ENCODE measurements around the gene MICAL3. TPM values are rescaled to one million over a fixed set of nuclear protein-coding genes. Genes with fewer than 3 reads are reported as not detected.

MICAL3 gene
- polyA plus RNA-seq, 1 of the 3 experiments (the other 2 are of a cell fraction) = 83.1 TPM

DNA sequence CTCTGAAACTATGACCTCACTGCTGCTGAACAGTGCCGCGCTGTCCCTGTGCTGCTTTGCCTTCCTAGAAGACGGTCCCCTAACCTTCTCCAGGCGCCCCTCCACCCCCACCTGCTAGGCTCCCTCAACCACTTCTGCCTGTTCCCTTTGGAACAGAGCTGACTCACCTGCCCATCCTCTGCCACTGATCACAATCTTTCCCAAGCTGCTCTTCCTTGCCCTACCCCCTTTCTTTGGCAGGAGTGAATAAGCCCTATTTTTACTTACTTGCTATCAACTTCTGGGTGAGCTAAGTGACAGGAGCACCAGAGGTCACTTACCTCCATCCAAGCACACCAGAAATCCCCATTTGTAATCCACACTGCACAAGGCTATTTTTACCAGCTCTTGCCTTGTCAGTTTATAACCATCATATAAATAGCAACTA, 134.1 kb downstream of the MICAL3 start:
- CTCF ChIA-PET = interaction anchor here (1.1 to 6.1 kb wide), 7 partner anchors 13 to 186 kb away, joined by 3 to 112 read pairs (median 7); partner anchors contain the start of genes MICAL3 and PEX26
- H3K4me2 ChIP-seq = no peak overlapping the region

DNA sequence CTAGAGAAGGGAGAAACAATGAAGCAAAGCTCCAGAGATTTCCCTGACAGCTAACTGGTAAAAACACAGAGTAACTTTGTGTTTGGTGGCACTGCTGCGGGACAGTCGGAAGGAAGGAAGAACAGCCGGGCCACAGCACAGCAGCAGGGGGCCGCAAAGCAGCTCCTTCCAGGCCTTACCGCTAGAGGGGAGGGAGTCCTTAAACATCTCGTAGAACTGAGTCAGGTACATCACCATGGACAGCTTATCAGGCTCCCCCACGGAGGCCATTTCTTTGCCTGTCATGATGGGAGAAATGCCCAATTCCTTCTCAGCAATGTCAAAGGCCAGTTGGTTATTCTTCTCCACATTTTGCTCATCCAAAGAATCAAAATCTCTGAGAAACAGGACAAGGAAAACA, 135.5 kb downstream of the MICAL3 start:
- no peaks in the 10 kb centered on the region for H3K9me2 ChIP-seq
- 94% methylated on average over 7 of the region's 7 CpGs for WGBS (ENCODE audit: low lambda C conversion rate)
- TF ChIP-seq NFIC (IDR thresholded peaks at IDR 0.05; ENCODE audit: borderline replicate concordance) (no peak), EZH2phosphoT487 (IDR thresholded peaks at IDR 0.05; ENCODE audit: borderline replicate concordance, low read depth) (no peak), TAF1 (IDR thresholded peaks at IDR 0.05; ENCODE audit: borderline replicate concordance, low read depth, low read length) (no peak), FOSL2 (IDR thresholded peaks at IDR 0.05; ENCODE audit: borderline replicate concordance, low read depth) (no peak), RAD21 (IDR thresholded peaks at IDR 0.05; ENCODE audit: low read length) (no peak), SMC3 (IDR thresholded peaks at IDR 0.05; ENCODE audit: low read depth, low read length) (no peak)
- TF ChIP-seq, protein P1, sequence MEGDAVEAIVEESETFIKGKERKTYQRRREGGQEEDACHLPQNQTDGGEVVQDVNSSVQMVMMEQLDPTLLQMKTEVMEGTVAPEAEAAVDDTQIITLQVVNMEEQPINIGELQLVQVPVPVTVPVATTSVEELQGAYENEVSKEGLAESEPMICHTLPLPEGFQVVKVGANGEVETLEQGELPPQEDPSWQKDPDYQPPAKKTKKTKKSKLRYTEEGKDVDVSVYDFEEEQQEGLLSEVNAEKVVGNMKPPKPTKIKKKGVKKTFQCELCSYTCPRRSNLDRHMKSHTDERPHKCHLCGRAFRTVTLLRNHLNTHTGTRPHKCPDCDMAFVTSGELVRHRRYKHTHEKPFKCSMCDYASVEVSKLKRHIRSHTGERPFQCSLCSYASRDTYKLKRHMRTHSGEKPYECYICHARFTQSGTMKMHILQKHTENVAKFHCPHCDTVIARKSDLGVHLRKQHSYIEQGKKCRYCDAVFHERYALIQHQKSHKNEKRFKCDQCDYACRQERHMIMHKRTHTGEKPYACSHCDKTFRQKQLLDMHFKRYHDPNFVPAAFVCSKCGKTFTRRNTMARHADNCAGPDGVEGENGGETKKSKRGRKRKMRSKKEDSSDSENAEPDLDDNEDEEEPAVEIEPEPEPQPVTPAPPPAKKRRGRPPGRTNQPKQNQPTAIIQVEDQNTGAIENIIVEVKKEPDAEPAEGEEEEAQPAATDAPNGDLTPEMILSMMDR (IDR thresholded peaks at IDR 0.05) = no peak
- peaks cover 7% of the 10 kb centered on the region; the same call in 1 of the 2 replicates for H4K20me1 ChIP-seq (ENCODE audit: insufficient read depth)
- H2AFZ ChIP-seq (ENCODE audit: low read depth) = no peak overlapping the region
- H3K79me2 ChIP-seq (ENCODE audit: insufficient read depth) = no peaks in the 10 kb centered on the region
- DNase-seq = no peak
- H3K4me3 ChIP-seq (ENCODE audit: low read depth in 2 of 2, low read length in 1 of 2) = no peak overlapping the region
- CTCF ChIA-PET = interaction anchor here (0.8 to 6.1 kb wide), 2 partner anchors 11 to 59 kb away, joined by 5 to 112 read pairs; no protein-coding TSS in a partner anchor
- H3F3A ChIP-seq (replicated peaks; ENCODE audit: insufficient read depth) = no peaks in the 10 kb centered on the region
- no peak overlapping the region for H3K27ac ChIP-seq (ENCODE audit: low read depth in 2 of 2, low read length in 1 of 2)
- POLR2A ChIA-PET = no interaction called here
- H3K36me3 ChIP-seq (replicated peaks in 1 of 2; ENCODE audit: control insufficient read depth in 1 of 2, insufficient read depth in 2 of 2, low read length in 1 of 2) = peaks cover 27 to 86% of the 10 kb centered on the region in 2 experiments
- H3K9ac ChIP-seq = no peak overlapping the region
- no peaks in the 10 kb centered on the region for H3K9me3 ChIP-seq
- peaks cover 8 to 9% of the 10 kb centered on the region in 2 experiments; a peak in 3 of 4 replicates for H3K4me1 ChIP-seq (ENCODE audit: control insufficient read depth in 1 of 2, insufficient read depth in 2 of 2, low read depth in 1 of 2, low read length in 1 of 2)
- no peaks in the 10 kb centered on the region for H3K27me3 ChIP-seq (ENCODE audit: insufficient read depth)
- H3K4me2 ChIP-seq = no peak overlapping the region

More for the DNA sequence above, 134.1 kb downstream of the MICAL3 start:
- Histone ChIP-seq H3K9me2 (no peaks in the 10 kb centered on the region), H3K9ac (no peak overlapping the region), H3K36me3 (replicated peaks in 1 of 2; ENCODE audit: control insufficient read depth in 1 of 2, insufficient read depth in 2 of 2, low read length in 1 of 2) (peaks cover 38 to 80% of the 10 kb centered on the region in 2 experiments), H3K9me3 (no peaks in the 10 kb centered on the region), H3K4me3 (ENCODE audit: low read depth in 2 of 2, low read length in 1 of 2) (no peak overlapping the region), H3K27ac (ENCODE audit: low read depth in 2 of 2, low read length in 1 of 2) (no peak overlapping the region), H4K20me1 (ENCODE audit: insufficient read depth) (peaks cover 7% of the 10 kb centered on the region; the same call in 1 of the 2 replicates), H3K27me3 (ENCODE audit: insufficient read depth) (no peaks in the 10 kb centered on the region), H2AFZ (ENCODE audit: low read depth) (no peak overlapping the region), H3F3A (replicated peaks; ENCODE audit: insufficient read depth) (no peaks in the 10 kb centered on the region), H3K4me1 (ENCODE audit: control insufficient read depth in 1 of 2, insufficient read depth in 2 of 2, low read depth in 1 of 2, low read length in 1 of 2) (peaks cover 8 to 9% of the 10 kb centered on the region in 2 experiments; a peak in 3 of 4 replicates), H3K79me2 (ENCODE audit: insufficient read depth) (no peaks in the 10 kb centered on the region)
- POLR2A ChIA-PET = no interaction called here
- no peak for DNase-seq
- no peak for TF ChIP-seq RFX5 (IDR thresholded peaks at IDR 0.05; ENCODE audit: low read length)
- no peak for TF ChIP-seq NFIC (IDR thresholded peaks at IDR 0.05; ENCODE audit: borderline replicate concordance)
- TF ChIP-seq TEAD4 (IDR thresholded peaks at IDR 0.05; ENCODE audit: borderline replicate concordance, insufficient read depth) = no peak
- TF ChIP-seq MEF2A (IDR thresholded peaks at IDR 0.05; ENCODE audit: borderline replicate concordance, low read depth) = no peak
- TF ChIP-seq YY1 (IDR thresholded peaks at IDR 0.05; ENCODE audit: low read depth) = no peak
- TF ChIP-seq, protein P2, sequence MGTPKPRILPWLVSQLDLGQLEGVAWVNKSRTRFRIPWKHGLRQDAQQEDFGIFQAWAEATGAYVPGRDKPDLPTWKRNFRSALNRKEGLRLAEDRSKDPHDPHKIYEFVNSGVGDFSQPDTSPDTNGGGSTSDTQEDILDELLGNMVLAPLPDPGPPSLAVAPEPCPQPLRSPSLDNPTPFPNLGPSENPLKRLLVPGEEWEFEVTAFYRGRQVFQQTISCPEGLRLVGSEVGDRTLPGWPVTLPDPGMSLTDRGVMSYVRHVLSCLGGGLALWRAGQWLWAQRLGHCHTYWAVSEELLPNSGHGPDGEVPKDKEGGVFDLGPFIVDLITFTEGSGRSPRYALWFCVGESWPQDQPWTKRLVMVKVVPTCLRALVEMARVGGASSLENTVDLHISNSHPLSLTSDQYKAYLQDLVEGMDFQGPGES (IDR thresholded peaks at IDR 0.05; ENCODE audit: low read depth, low read length) = no peak
- TF ChIP-seq FOSL2 (IDR thresholded peaks at IDR 0.05; ENCODE audit: borderline replicate concordance, low read depth) = no peak; the same call in 1 of the 2 replicates
- TF ChIP-seq GATA2 (CRISPR knock-in tag; IDR thresholded peaks at IDR 0.05) = no peak
- 100% methylated on average over 4 of the region's 4 CpGs for WGBS (ENCODE audit: low lambda C conversion rate)
